Ramos (cell line): ENCODE data around the gene DGKH.

ENCODE experiments used
- in situ Hi-C: fragments of 300-500 bp; cut with MboI; formaldehyde crosslinking; loops from one replicate; pipeline ENCODE4 v1.14.3; 2022; ENCODE audit warnings: low sequenced_read_pairs; ENCODE audit not compliant: unreplicated experiment

DGKH gene

GRCh38 chr13:42048342-42048683 lies at the start of gene DGKH:
DGKH (plus strand) TSS chr13:42048648; CDS start chr13:42048774, 126 bp downstream.
- in situ Hi-C loops, result no loop called here

GRCh38 chr13:42000846-42001245 lies 47.6 kb upstream of the DGKH start:
- in situ Hi-C loops, result no loop called here

- in situ Hi-C loops, result no loop called here
Measured at GRCh38 chr13:42001580-42001979, 46.9 kb upstream of the DGKH start.

GRCh38 chr13:42002066-42002465 lies 46.4 kb upstream of the DGKH start:
- in situ Hi-C loops, result no loop called here

- in situ Hi-C loops, result no loop called here
Measured at GRCh38 chr13:42007844-42008243, 40.6 kb upstream of the DGKH start.

- in situ Hi-C loops, result no loop called here
Measured at GRCh38 chr13:42009057-42009456, 39.4 kb upstream of the DGKH start.

GRCh38 chr13:42011601-42012350 lies 36.7 kb upstream of the DGKH start:
- in situ Hi-C loops, result no loop called here

- in situ Hi-C loops, result no loop called here
Measured at GRCh38 chr13:42014119-42014518, 34.3 kb upstream of the DGKH start.

GRCh38 chr13:42017264-42017663 lies 31.2 kb upstream of the DGKH start:
- in situ Hi-C loops, result no loop called here

GRCh38 chr13:42021851-42022250 lies 26.6 kb upstream of the DGKH start:
- in situ Hi-C loops, result no loop called here

- in situ Hi-C loops, result no loop called here
Measured at GRCh38 chr13:42022336-42022735, 26.1 kb upstream of the DGKH start.

GRCh38 chr13:42022796-42023493 lies 25.5 kb upstream of the DGKH start:
- in situ Hi-C loops, result no loop called here

GRCh38 chr13:42027286-42027685 lies 21.2 kb upstream of the DGKH start:
- in situ Hi-C loops, result no loop called here

GRCh38 chr13:42028113-42028799 lies 20.2 kb upstream of the DGKH start:
- in situ Hi-C loops, result no loop called here

- in situ Hi-C loops, result no loop called here
Measured at GRCh38 chr13:42035905-42036521, 12.4 kb upstream of the DGKH start.

GRCh38 chr13:42036711-42037110 lies 11.7 kb upstream of the DGKH start:
- in situ Hi-C loops, result no loop called here

GRCh38 chr13:42038661-42039456 lies 9.6 kb upstream of the DGKH start:
- in situ Hi-C loops, result no loop called here

- in situ Hi-C loops, result no loop called here
Measured at GRCh38 chr13:42039457-42039945, 8.9 kb upstream of the DGKH start.

GRCh38 chr13:42039946-42040729 lies 8.3 kb upstream of the DGKH start:
- in situ Hi-C loops, result no loop called here
